H9 (cell line): ENCODE results near the gene ADARB2. TPM values are rescaled to one million over a fixed set of nuclear protein-coding genes. Genes with fewer than 3 reads are reported as not detected.

ENCODE experiments used
- DNase-seq: peaks from one replicate; pipeline ENCODE4 v3.0.0-alpha.2; 2017
- H2AFZ ChIP-seq: one replicate; pipeline ENCODE4 v1.6.1; 2013; ENCODE audit warnings: mild to moderate bottlenecking, low read length, control low read depth, moderate library complexity
- H2AK5ac ChIP-seq: 2 replicates; pipeline ENCODE4 v1.6.1; 2013; ENCODE audit warnings: low read length, control low read depth, mixed read lengths; ENCODE audit not compliant: insufficient read length
- H2BK120ac ChIP-seq: one replicate; pipeline ENCODE4 v1.6.1; 2013; ENCODE audit warnings: low read depth, mild to moderate bottlenecking, low read length, control low read depth, inconsistent platforms; ENCODE audit not compliant: poor library complexity, severe bottlenecking
- H2BK12ac ChIP-seq: 2 replicates; pipeline ENCODE4 v1.6.1; 2013; ENCODE audit warnings: low read length, control low read depth, mixed read lengths, low read depth; ENCODE audit not compliant: insufficient read length
- H2BK15ac ChIP-seq: 2 replicates; pipeline ENCODE4 v1.6.1; 2013; ENCODE audit warnings: low read depth, low read length, control low read depth
- H2BK20ac ChIP-seq: one replicate; pipeline ENCODE4 v1.6.1; 2013; ENCODE audit warnings: low read depth, mild to moderate bottlenecking, low read length, control low read depth, inconsistent platforms; ENCODE audit not compliant: poor library complexity, severe bottlenecking
- H2BK5ac ChIP-seq: 2 replicates; pipeline ENCODE4 v1.6.1; 2013; ENCODE audit warnings: low read length, control low read depth, mixed read lengths; ENCODE audit not compliant: insufficient read length
- H3K14ac ChIP-seq: 2 replicates; pipeline ENCODE4 v1.6.1; 2013; ENCODE audit warnings: low read length, control low read depth; ENCODE audit not compliant: insufficient read depth
- H3K18ac ChIP-seq: 2 replicates; pipeline ENCODE4 v1.6.1; 2013; ENCODE audit warnings: low read depth, mild to moderate bottlenecking, mixed read lengths, low read length, control low read depth; ENCODE audit not compliant: insufficient read length
- H3K23ac ChIP-seq: 2 replicates; pipeline ENCODE4 v1.6.1; 2013; ENCODE audit warnings: low read length, control low read depth, mixed read lengths, low read depth; ENCODE audit not compliant: insufficient read length
- H3K23me2 ChIP-seq: 2 replicates; pipeline ENCODE4 v1.6.1; 2013; ENCODE audit warnings: low read depth, mild to moderate bottlenecking, mixed read lengths, low read length, control low read depth; ENCODE audit not compliant: insufficient read length, poor library complexity, severe bottlenecking
- H3K27ac ChIP-seq: 2 replicates; pipeline ENCODE4 v1.5.1; 2013; ENCODE audit warnings: low read length, control low read depth, mixed read lengths, low read depth; ENCODE audit not compliant: insufficient read length
- H3K27me3 ChIP-seq: 2 replicates; pipeline ENCODE4 v1.6.1; 2013; ENCODE audit warnings: low read length, control low read depth, inconsistent platforms; ENCODE audit not compliant: insufficient read depth
- H3K4ac ChIP-seq: 2 replicates; pipeline ENCODE4 v1.6.1; 2013; ENCODE audit warnings: low read depth, mild to moderate bottlenecking, control low read depth, inconsistent platforms, low read length, moderate library complexity
- H3K4me1 ChIP-seq: 2 replicates; pipeline ENCODE4 v1.6.1; 2013; ENCODE audit warnings: low read length, control low read depth, inconsistent platforms; ENCODE audit not compliant: insufficient read depth
- H3K4me2 ChIP-seq: 2 replicates; pipeline ENCODE4 v1.6.1; 2013; ENCODE audit warnings: low read length, control low read depth, mixed read lengths; ENCODE audit not compliant: insufficient read length, insufficient read depth
- H3K56ac ChIP-seq: 2 replicates; pipeline ENCODE4 v1.6.1; 2013; ENCODE audit warnings: low read depth, mild to moderate bottlenecking, mixed read lengths, low read length, control low read depth; ENCODE audit not compliant: insufficient read length
- H3K79me1 ChIP-seq: 2 replicates; pipeline ENCODE4 v1.6.1; 2013; ENCODE audit warnings: low read depth, mild to moderate bottlenecking, moderate library complexity, low read length, control low read depth, inconsistent platforms; ENCODE audit not compliant: insufficient read depth, poor library complexity, severe bottlenecking
- H3K79me2 ChIP-seq: 2 replicates; pipeline ENCODE4 v1.6.1; 2013; ENCODE audit warnings: low read length, control low read depth, inconsistent platforms; ENCODE audit not compliant: insufficient read depth
- H3K9ac ChIP-seq: 2 replicates; pipeline ENCODE4 v1.6.1; 2013; ENCODE audit warnings: low read length, control low read depth, mixed read lengths; ENCODE audit not compliant: insufficient read length; ENCODE audit errors: extremely low read depth
- H3K9me3 ChIP-seq: one replicate; pipeline ENCODE4 v1.6.1; 2013; ENCODE audit warnings: low read depth, low read length, inconsistent platforms; ENCODE audit not compliant: control insufficient read depth
- H3T11ph ChIP-seq: one replicate; pipeline ENCODE4 v1.6.1; 2013; ENCODE audit warnings: mild to moderate bottlenecking, low read length, control low read depth, inconsistent platforms
- H4K20me1 ChIP-seq: one replicate; pipeline ENCODE4 v1.6.1; 2013; ENCODE audit not compliant: control insufficient read depth, insufficient read length, insufficient read depth
- H4K5ac ChIP-seq: 2 replicates; pipeline ENCODE4 v1.6.1; 2013; ENCODE audit warnings: low read depth, mild to moderate bottlenecking, mixed read lengths, low read length, control low read depth; ENCODE audit not compliant: insufficient read length
- H4K8ac ChIP-seq: replicated peaks from 2 replicates; pipeline ENCODE4 v1.6.1; 2013; ENCODE audit warnings: low read length, control low read depth, mixed read lengths, low read depth; ENCODE audit not compliant: insufficient read length
- H4K91ac ChIP-seq: 2 replicates; pipeline ENCODE4 v1.6.1; 2013; ENCODE audit warnings: low read depth, mild to moderate bottlenecking, moderate library complexity, mixed read lengths, low read length, control low read depth; ENCODE audit not compliant: insufficient read length
- H3K27ac Mint-ChIP-seq, 3 experiments: 2 replicates in 2 of 3; 3 replicates in 1 of 3; pipeline ENCODE4 v1.8.0; 2020 to 2021; ENCODE audit warnings: mixed read lengths in 3 of 3, mild to moderate bottlenecking in 1 of 3, moderate library complexity in 1 of 3
- H3K27me3 Mint-ChIP-seq: 2 replicates; pipeline ENCODE4 v1.8.0; 2021; ENCODE audit warnings: low read depth, mild to moderate bottlenecking, moderate library complexity, mixed read lengths
- H3K36me3 Mint-ChIP-seq, 3 experiments: 2 replicates in 2 of 3; 3 replicates in 1 of 3; pipeline ENCODE4 v1.8.0; 2020 to 2021; ENCODE audit warnings: low read depth in 3 of 3, mixed read lengths in 3 of 3; ENCODE audit not compliant: insufficient read depth in 1 of 3
- H3K4me1 Mint-ChIP-seq, 2 experiments: 2 replicates each; pipeline ENCODE4 v1.8.0; 2020; ENCODE audit warnings: mixed read lengths in 2 of 2
- H3K4me3 Mint-ChIP-seq, 2 experiments: 2 replicates in 1 of 2; 3 replicates in 1 of 2; pipeline ENCODE4 v1.8.0; 2020 to 2021; ENCODE audit warnings: mild to moderate bottlenecking in 2 of 2, mixed read lengths in 2 of 2, moderate library complexity in 1 of 2
- H3K9me3 Mint-ChIP-seq, 2 experiments: 2 replicates in 1 of 2; 3 replicates in 1 of 2; pipeline ENCODE4 v1.8.0; 2020; ENCODE audit warnings: mild to moderate bottlenecking in 2 of 2, mixed read lengths in 2 of 2, moderate library complexity in 1 of 2
- CTCF ChIP-seq: fragments of 200-600 bp; sonication (generic); conservative IDR thresholded peaks from 3 replicates; pipeline ENCODE4 v1.8.0; 2021; ENCODE audit warnings: antibody characterized with exemption, mild to moderate bottlenecking
- WGBS: extraction: QIAGEN DNeasy Blood & Tissue Kit; methylation state at CpG from one replicate; pipeline ENCODE4 v1.1.7; 2013; ENCODE audit warnings: missing lambda C conversion rate, low lambda C conversion rate, mixed read lengths; ENCODE audit not compliant: insufficient read length; ENCODE audit errors: extremely low coverage; 5-methylcytosine and 5-hydroxymethylcytosine counted together
- total RNA-seq: library from RNA; stranded (reverse); gene quantifications from 2 replicates; pipeline ENCODE4 v1.2.1, GENCODE V29; 2021

The ADARB2 gene
- total RNA-seq, 1 experiment from 2014 or later, result 0.87 TPM

GRCh38 chr10:1434202-1434601 lies 303.1 kb downstream of the ADARB2 start:
- peaks cover 5% of the 10 kb centered on the region for H3K27me3 Mint-ChIP-seq
- TF ChIP-seq CTCF, result no peak
- Histone ChIP-seq H3K9me3 (no peaks in the 10 kb centered on the region), H3K4me1 (no peaks in the 10 kb centered on the region; the same call in 1 of the 2 replicates), H4K5ac (no peak overlapping the region), H2BK20ac (no peak overlapping the region), H3K27ac (no peak overlapping the region), H3K23ac (no peak overlapping the region), H4K20me1 (no peaks in the 10 kb centered on the region), H2BK15ac (no peak overlapping the region), H3T11ph (no peak overlapping the region), H3K4me2 (no peak overlapping the region), H4K8ac (no peak overlapping the region), H2AK5ac (no peak overlapping the region), H4K91ac (no peak overlapping the region), H3K56ac (no peak overlapping the region), H3K79me2 (no peaks in the 10 kb centered on the region; the same call in 1 of the 2 replicates), H3K23me2 (no peaks in the 10 kb centered on the region), H3K79me1 (no peaks in the 10 kb centered on the region), H3K9ac (no peak overlapping the region), H3K27me3 (no peaks in the 10 kb centered on the region), H3K4ac (no peak overlapping the region), H3K18ac (no peak overlapping the region), H2BK5ac (no peak overlapping the region), H3K14ac (no peak overlapping the region), H2AFZ (no peak overlapping the region), H2BK12ac (no peak overlapping the region), H2BK120ac (no peak overlapping the region)
- H3K4me3 Mint-ChIP-seq, result no peak overlapping the region
- H3K27ac Mint-ChIP-seq, result no peak overlapping the region; a peak in 1 of 7 replicates
- peaks cover 17 to 18% of the 10 kb centered on the region in 2 experiments for H3K9me3 Mint-ChIP-seq
- peaks cover 0 to 10% (median 2%) of the 10 kb centered on the region in 3 experiments; a peak in 4 of 7 replicates for H3K36me3 Mint-ChIP-seq
- no CpG with 5 or more reads among the region's 11 CpGs for WGBS
- H3K4me1 Mint-ChIP-seq, result peaks cover 28 to 29% of the 10 kb centered on the region in 2 experiments
- DNase-seq, result peak; percentile 55
